Measurements from ENCODE around the gene CACNA1A.

DNA sequence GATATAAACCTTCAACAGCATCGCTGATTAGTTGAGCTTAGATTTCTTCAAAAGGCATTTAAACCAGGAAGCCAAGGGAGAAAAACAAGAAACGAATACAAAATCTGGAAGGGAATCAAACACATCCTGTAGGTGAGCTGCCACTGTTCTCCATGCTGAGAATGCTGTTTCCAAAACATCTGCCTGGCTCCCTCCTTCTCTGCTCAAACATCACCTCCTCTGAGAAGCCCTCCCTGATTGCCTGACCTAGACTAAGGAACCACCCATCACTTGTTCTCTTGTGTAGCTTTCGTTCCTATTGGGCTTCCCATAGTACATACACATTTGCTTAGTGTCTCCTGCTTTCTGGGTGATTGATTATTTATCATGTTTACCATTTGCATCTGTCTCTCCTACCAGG is 152.7 kb downstream of the CACNA1A start:
- TF ChIP-seq, protein P1, sequence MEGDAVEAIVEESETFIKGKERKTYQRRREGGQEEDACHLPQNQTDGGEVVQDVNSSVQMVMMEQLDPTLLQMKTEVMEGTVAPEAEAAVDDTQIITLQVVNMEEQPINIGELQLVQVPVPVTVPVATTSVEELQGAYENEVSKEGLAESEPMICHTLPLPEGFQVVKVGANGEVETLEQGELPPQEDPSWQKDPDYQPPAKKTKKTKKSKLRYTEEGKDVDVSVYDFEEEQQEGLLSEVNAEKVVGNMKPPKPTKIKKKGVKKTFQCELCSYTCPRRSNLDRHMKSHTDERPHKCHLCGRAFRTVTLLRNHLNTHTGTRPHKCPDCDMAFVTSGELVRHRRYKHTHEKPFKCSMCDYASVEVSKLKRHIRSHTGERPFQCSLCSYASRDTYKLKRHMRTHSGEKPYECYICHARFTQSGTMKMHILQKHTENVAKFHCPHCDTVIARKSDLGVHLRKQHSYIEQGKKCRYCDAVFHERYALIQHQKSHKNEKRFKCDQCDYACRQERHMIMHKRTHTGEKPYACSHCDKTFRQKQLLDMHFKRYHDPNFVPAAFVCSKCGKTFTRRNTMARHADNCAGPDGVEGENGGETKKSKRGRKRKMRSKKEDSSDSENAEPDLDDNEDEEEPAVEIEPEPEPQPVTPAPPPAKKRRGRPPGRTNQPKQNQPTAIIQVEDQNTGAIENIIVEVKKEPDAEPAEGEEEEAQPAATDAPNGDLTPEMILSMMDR (IDR thresholded peaks at IDR 0.05; ENCODE audit: low read length): no peak
- TF ChIP-seq EZH2 (IDR thresholded peaks at IDR 0.05; ENCODE audit: borderline replicate concordance, low read length): no peak
